Mucosa of rectum (tissue), 2 donors: ENCODE data around the gene ADAM10.

ENCODE experiments used
- H3K27ac ChIP-seq, 2 donors: one replicate each; pipeline ENCODE4 v1.7.0; 2013; ENCODE audit warnings: inconsistent platforms in 2 of 2, low read depth in 2 of 2, low read length in 2 of 2
- H3K27me3 ChIP-seq, 2 donors: one replicate each; pipeline ENCODE4 v1.7.0; 2013; ENCODE audit warnings: low read length in 2 of 2; ENCODE audit not compliant: control insufficient read depth in 2 of 2, insufficient read depth in 2 of 2
- H3K36me3 ChIP-seq, 2 donors: one replicate each; pipeline ENCODE4 v1.7.0; 2013; ENCODE audit warnings: low read length in 2 of 2; ENCODE audit not compliant: control insufficient read depth in 2 of 2, insufficient read depth in 2 of 2
- H3K4me1 ChIP-seq, 2 donors: one replicate each; pipeline ENCODE4 v1.7.0; 2013; ENCODE audit warnings: low read length in 2 of 2, mild to moderate bottlenecking in 1 of 2; ENCODE audit not compliant: control insufficient read depth in 2 of 2, insufficient read depth in 2 of 2
- H3K4me3 ChIP-seq, 2 donors: one replicate each; pipeline ENCODE4 v1.7.0; 2013; ENCODE audit warnings: low read length in 2 of 2
- H3K9ac ChIP-seq, 2 donors: one replicate each; pipeline ENCODE4 v1.7.0; 2013; ENCODE audit warnings: low read length in 2 of 2, low read depth in 1 of 2, mild to moderate bottlenecking in 1 of 2
- H3K9me3 ChIP-seq, 2 donors: one replicate each; pipeline ENCODE4 v1.7.0; 2013; ENCODE audit warnings: low read length in 2 of 2; ENCODE audit not compliant: control insufficient read depth in 2 of 2
- donor health status: healthy.
- donor health status: Normal muscosa, but diverticular disease.

The ADAM10 gene

GRCh38 chr15:58641660-58642059 lies 107.8 kb downstream of the ADAM10 start:
- no peak overlapping the region for H3K4me3 ChIP-seq
- H3K27ac ChIP-seq, result no peak overlapping the region
- no peaks in the 10 kb centered on the region for H3K9me3 ChIP-seq
- H3K9ac ChIP-seq, result peak overlapping the region in 1 of 2 donors; percentile 3
- H3K27me3 ChIP-seq, result no peaks in the 10 kb centered on the region
- peaks cover 25 to 27% of the 10 kb centered on the region in 2 donors for H3K36me3 ChIP-seq
- H3K4me1 ChIP-seq, result no peaks in the 10 kb centered on the region

- peaks cover 25 to 30% of the 10 kb centered on the region in 2 donors for H3K36me3 ChIP-seq
- no peak overlapping the region for H3K27ac ChIP-seq
- H3K27me3 ChIP-seq, result no peaks in the 10 kb centered on the region
- no peak overlapping the region for H3K9ac ChIP-seq
- no peak overlapping the region for H3K4me3 ChIP-seq
- H3K9me3 ChIP-seq, result no peaks in the 10 kb centered on the region
- H3K4me1 ChIP-seq, result no peaks in the 10 kb centered on the region
Measured at GRCh38 chr15:58639992-58640391, 109.5 kb downstream of the ADAM10 start.

DNA sequence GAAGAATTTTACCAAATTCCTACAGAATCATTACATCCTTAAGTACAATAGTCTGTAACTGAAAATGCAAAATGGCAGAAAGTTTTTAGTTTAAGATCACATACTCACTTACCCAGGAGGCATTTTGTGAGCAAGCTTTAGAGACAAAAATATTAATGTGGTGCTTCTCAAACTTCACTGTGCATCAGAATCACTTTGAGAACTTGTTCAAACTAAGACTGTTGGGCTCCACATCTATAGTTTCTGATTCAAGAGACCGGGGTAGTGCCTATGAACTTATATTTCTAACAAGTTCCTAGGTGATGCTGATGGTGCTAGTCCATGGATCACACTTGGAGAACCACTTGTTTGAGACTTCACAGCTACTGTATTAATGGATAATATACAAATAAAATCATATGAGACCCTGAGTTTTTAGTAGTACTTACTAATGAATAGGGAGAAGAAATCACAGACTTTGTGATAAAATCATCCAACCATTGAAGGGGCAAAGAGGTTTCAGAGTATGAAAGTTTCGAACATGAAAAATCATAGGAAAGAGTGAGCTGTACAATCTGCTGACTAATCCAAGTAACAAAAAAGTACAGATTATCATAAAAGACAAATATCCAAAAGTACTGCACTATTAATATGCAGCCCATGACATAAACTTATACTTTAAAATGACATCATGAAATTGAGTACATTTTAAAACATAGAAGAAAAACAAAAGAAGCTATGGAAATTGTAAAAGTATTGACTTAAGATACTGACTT lies 110.3 kb downstream of the ADAM10 start:
- no peak overlapping the region for H3K9ac ChIP-seq
- H3K4me3 ChIP-seq, result no peak overlapping the region
- H3K36me3 ChIP-seq, result peaks cover 25 to 30% of the 10 kb centered on the region in 2 donors
- H3K9me3 ChIP-seq, result no peaks in the 10 kb centered on the region
- no peaks in the 10 kb centered on the region for H3K4me1 ChIP-seq
- no peak overlapping the region for H3K27ac ChIP-seq
- no peaks in the 10 kb centered on the region for H3K27me3 ChIP-seq

GRCh38 chr15:58632789-58633188 lies 116.7 kb downstream of the ADAM10 start:
- H3K9ac ChIP-seq, result no peak overlapping the region
- H3K27ac ChIP-seq, result no peak overlapping the region

DNA sequence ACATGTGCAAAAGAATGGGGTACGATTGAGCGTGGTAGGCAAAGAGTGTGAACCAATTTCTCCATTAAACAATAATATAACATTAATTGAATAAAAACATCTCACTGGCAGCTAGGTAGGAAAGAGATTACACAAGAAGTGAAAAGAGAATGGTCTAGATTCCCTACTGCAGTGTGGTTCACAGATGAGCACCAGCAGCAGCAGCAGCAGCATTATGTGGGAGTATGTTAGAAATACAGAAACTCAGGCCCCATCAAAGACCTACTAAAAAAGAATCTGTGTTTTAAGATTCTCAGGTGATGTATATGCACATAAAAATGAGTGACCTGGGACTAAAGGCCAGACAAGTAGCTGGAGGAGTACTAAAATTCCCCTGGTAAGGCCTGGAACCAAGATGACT lies 118.2 kb downstream of the ADAM10 start:
- no peak overlapping the region for H3K27ac ChIP-seq

More at GRCh38 chr15:58632789-58633188, 116.7 kb downstream of the ADAM10 start:
- Histone ChIP-seq H3K9me3 (no peaks in the 10 kb centered on the region), H3K4me1 (peaks cover 6 to 7% of the 10 kb centered on the region in 2 donors), H3K4me3 (no peak overlapping the region), H3K27me3 (no peaks in the 10 kb centered on the region), H3K36me3 (peaks cover 3 to 10% of the 10 kb centered on the region in 2 donors)

DNA sequence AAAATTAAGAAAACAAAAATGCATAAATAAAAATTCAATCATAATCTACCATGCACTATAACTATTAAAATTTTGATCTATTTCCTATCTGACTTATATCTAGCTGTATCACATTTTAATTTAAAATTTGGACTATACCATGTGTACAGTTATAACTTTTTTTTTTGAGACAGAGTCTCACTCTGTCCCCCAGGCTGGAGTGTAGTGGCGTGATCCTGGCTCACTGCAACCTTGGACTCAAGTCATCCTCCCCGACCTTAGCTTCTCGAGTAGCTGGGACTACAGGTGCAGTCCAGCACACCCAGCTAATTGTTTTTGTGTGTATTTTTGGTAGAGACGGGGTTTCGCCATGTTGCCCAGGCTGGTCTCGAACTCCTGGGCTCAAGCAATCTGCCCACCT lies 119.9 kb downstream of the ADAM10 start:
- Histone ChIP-seq H3K4me3 (no peak overlapping the region), H3K9ac (no peak overlapping the region), H3K4me1 (peaks cover 11 to 13% of the 10 kb centered on the region in 2 donors), H3K27ac (no peak overlapping the region), H3K36me3 (peaks cover 0 to 3% of the 10 kb centered on the region in 2 donors), H3K27me3 (no peaks in the 10 kb centered on the region), H3K9me3 (no peaks in the 10 kb centered on the region)

More for the DNA sequence above, 118.2 kb downstream of the ADAM10 start:
- Histone ChIP-seq H3K9me3 (no peaks in the 10 kb centered on the region), H3K4me1 (peaks cover 11 to 13% of the 10 kb centered on the region in 2 donors), H3K36me3 (peaks cover 0 to 6% of the 10 kb centered on the region in 2 donors), H3K4me3 (no peak overlapping the region), H3K9ac (no peak overlapping the region), H3K27me3 (no peaks in the 10 kb centered on the region)

DNA sequence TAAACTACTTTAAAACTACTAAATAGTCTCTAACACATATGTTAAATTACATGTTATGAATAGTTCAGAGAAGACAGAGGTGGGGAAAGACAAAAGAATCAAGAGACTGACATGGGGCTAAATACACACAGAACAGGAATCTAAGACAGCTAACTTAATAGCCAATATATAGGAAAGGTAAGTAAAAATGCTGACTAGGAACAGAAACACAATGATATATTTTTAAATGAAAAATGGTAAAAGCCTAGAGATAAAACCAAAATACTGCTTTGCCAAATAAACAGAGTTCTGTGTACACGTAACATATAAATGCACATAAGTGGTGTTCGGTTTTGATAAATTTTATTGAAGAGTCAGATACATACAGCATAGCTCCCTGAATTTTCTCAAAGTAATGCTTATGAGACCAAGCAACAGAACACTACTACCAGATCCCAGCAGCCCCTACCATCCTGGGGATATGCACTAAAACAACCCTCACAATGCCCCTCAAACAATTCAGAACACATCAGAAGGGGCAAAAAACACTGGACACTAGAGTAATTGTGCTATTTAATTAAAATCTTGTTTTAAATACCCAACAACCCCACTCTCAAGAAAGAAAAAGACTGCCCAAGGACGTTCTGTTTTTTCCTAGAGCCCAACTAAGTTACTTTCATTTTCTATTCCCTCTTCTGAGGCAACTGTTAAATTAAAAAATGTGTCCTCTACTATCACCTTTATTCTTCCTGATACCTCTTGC lies 121.1 kb downstream of the ADAM10 start:
- Histone ChIP-seq H3K27me3 (no peaks in the 10 kb centered on the region), H3K4me3 (peak overlapping the region; percentile 15 to 64), H3K27ac (peak overlapping the region; percentile 38 to 65)

DNA sequence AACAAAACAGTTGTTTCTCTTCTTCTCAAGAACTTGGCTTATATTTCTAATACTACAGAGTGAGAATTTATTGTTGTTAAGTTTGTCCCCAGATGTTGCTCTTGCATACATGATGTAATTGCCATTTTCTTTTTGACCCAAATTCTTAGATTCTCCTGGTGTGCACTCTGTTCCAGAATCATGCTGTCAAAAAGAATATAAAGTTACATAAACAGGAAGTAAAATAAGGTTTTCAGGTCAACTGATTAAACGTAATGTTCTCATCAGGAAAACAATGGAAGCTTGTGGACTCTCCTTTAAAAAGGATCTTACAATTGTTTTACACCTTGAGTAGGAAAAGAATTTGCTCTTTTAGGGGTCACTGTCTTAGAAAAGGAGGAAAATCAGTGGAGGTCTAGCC lies 121.8 kb downstream of the ADAM10 start:
- Histone ChIP-seq H3K27me3 (no peaks in the 10 kb centered on the region), H3K4me1 (peaks cover 11 to 13% of the 10 kb centered on the region in 2 donors), H3K9me3 (no peaks in the 10 kb centered on the region), H3K36me3 (peaks cover 0 to 3% of the 10 kb centered on the region in 2 donors), H3K4me3 (no peak overlapping the region), H3K27ac (peak overlapping the region; percentile 38 to 50), H3K9ac (peak overlapping the region in 1 of 2 donors; percentile 44)

More for the DNA sequence above, 121.1 kb downstream of the ADAM10 start:
- Histone ChIP-seq H3K4me1 (peaks cover 11 to 13% of the 10 kb centered on the region in 2 donors), H3K9ac (peak overlapping the region; percentile 44 to 61), H3K9me3 (no peaks in the 10 kb centered on the region), H3K36me3 (peaks cover 0 to 3% of the 10 kb centered on the region in 2 donors)

DNA sequence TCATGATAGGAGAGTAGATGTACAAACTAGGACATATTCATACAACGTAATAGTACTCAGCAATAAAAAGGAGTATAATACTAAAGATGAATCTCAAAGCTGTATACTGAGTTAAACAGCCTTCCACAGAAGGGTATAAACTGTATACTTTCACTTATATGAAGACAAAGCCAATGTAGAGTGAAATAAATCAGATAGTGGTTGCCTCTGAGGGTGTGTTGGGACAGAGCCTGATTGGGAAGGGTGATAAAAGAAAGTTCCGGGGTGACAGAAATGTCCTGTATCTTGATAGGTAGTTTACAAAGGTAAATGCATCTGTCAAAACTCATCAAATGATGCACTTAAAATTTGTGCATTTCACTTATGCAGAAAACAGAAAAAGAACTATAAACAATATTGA lies 122.5 kb downstream of the ADAM10 start:
- Histone ChIP-seq H3K27ac (peak overlapping the region; percentile 38 to 50), H3K4me1 (peaks cover 11 to 13% of the 10 kb centered on the region in 2 donors), H3K27me3 (no peaks in the 10 kb centered on the region), H3K4me3 (no peak overlapping the region), H3K36me3 (peaks cover 0 to 3% of the 10 kb centered on the region in 2 donors), H3K9me3 (no peaks in the 10 kb centered on the region), H3K9ac (peak overlapping the region in 1 of 2 donors; percentile 5)

DNA sequence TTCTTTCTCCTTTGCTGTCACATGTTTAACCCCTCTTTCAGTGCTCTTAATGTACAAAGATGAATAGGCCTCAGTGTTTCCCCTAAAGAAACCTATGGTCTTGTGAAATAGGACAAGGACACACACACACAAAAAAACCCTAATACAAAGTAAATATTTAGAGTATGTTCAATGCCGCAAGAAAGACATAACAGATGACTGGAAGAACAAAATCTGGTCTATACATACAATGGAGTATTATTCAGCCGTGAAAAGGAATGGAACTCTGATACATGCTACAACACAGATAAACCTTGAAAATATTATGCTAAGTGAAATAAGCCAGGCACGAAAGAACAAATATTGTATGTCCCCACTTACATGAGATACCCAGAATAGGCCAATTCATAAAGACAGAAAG lies 123.1 kb downstream of the ADAM10 start:
- H3K27me3 ChIP-seq, result no peaks in the 10 kb centered on the region
- peaks cover 0 to 3% of the 10 kb centered on the region in 2 donors for H3K36me3 ChIP-seq
- no peak overlapping the region for H3K27ac ChIP-seq
- H3K9me3 ChIP-seq, result no peaks in the 10 kb centered on the region
- H3K9ac ChIP-seq, result no peak overlapping the region
- no peak overlapping the region for H3K4me3 ChIP-seq
- H3K4me1 ChIP-seq, result peaks cover 11 to 13% of the 10 kb centered on the region in 2 donors
